ENCODE data around the gene HYOU1.
"Not testable (repeated sequence)": the region's sequence is repeated elsewhere in the genome, so short reads cannot be mapped to it uniquely, and the experiment has no call there.

Gene HYOU1

DNA sequence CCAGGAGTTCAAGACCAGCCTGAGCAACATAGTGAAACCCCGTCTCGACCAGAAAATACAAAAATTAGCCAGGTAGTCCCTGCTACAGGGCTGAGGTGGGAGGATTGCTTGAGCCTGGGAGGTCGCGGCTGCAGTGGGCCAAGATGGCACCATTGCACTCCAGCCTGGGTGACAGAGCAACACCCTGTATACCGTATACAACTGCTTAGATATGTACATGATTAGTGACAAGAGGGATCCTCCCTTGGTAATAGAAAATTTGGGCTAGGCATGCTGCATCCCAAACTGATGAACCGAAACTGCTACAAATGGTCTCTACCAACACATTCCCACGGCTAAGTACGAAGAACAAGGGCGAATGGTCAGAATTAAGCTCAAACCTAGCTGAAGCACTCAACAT is 14.1 kb downstream of the HYOU1 start:
- DNase-seq, result peak; percentile 4

DNA sequence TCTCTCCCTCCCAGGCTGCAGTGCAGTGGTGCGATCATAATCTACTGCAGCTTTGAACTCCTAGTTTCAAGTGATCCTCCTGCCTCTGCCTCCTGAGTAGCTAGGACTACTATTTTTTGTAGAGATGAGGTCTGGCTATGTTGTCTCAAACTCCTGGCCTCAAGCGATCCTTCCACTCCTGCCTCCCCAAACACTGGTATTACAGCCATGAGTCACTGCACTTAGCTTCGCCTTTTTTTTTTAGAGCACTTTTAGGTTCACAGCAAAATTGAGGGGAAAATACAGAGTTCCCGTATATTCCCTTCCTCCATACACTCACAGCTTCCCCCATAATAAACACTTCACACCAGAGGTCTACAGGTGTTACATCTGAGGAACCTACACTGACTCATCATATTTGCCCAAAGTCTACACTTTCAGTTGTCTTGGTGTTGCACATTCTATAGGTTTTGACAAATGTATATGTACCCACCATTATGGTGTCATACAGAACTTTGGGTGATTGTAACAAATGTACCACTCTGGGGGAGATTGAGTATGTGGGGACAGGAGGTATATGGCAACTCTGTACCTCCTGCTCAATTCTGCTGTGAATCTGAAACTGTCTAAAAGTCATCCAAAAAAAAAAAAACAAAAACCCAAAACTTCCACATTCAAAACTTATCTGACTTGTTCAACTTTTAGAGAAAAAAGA is 15.0 kb downstream of the HYOU1 start:
- no peak for DNase-seq

DNA sequence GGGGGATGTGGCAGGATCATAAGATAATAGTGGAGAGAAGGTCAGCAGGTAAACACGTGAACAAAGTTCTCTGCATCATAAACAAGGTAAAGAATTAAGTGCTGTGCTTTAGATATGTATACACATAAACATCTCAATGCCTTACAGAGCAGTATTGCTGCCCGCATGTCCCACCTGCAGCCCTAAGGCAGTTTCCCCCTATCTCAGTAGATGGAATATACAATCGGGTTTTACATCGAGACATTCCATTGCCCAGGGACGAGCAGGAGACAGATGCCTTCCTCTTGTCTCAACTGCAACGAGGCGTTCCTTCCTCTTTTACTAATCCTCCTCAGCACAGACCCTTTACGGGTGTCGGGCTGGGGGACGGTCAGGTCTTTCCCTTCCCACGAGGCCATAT is 17.5 kb downstream of the HYOU1 start:
- not testable (repeated sequence) for DNase-seq

DNA sequence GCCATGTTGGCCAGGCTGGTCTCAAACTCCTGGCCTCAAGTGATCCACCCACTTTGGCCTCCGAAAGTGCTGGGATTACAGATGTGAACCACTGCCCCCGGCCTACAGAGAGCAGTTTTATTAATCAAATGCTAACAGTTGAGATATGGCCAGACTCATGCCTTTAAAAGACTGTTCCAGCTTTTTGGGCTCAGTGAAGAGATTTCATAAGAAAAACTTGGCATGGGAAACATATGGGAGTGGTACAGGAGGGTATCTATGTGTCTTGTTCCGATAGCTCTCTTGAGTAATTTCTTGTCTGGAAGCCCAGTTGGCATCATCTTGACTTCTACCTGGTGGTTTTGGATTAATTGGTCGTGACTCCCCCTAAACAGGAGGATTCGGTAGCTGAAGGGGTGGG is 18.1 kb downstream of the HYOU1 start:
- no peak for DNase-seq

DNA sequence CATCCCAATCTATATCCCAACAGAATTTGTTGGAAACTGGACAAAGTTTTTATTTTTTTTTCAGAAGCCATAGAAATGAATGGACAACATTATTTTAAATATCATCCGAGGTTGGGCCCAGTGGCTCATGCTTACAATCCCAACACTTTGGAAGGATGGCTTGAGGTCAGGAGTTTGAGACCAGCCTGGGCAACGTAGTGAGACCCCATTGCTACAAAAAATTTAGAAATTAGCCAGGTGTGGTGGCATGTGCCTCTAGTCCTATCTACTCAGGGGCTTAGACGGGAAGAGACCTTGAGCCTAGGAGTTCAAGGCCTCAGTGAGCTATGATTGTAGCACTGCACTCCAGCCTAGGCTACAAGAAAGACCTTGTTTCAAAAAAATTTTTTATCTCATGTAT is 22.2 kb downstream of the HYOU1 start:
- DNase-seq, result no peak

DNA sequence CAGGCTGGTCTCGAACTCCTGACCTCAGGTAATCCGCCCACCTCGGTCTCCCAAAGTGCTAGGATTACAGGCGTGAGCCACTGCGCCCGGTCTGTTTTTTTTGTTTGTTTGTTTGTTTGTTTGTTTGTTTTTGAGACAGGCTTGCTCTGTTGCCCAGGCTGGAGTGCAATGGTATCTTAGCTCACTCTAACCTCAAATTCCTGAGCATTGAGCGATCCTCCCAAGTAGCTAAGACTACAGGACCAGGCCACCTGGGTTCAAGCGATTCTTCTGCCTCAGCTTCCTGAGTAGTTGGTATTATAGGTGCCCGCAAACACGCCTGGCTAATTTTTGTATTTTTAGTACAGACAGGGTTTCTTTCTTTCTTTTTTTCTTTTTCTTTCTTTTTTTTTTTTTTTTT is 23.6 kb downstream of the HYOU1 start:
- DNase-seq, result not testable (repeated sequence)

DNA sequence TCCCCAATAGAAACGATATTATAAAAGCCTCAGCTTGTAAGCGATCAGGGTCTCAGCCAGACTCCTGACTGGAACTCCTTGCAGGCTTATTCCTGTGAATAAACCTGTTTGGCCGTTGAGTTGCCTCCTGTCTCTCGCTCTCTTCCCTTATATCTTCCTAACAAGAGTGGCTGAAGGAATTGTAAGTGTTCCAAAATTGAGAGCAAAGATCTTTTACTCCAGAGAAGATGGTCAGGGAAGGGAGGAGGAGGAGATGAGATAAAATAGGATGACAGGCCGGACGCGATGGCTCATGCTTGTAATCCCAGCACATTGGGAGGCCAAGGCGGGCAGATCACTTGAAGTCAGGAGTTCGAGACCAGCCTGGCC is 25.1 kb downstream of the HYOU1 start:
- no peak for DNase-seq

DNA sequence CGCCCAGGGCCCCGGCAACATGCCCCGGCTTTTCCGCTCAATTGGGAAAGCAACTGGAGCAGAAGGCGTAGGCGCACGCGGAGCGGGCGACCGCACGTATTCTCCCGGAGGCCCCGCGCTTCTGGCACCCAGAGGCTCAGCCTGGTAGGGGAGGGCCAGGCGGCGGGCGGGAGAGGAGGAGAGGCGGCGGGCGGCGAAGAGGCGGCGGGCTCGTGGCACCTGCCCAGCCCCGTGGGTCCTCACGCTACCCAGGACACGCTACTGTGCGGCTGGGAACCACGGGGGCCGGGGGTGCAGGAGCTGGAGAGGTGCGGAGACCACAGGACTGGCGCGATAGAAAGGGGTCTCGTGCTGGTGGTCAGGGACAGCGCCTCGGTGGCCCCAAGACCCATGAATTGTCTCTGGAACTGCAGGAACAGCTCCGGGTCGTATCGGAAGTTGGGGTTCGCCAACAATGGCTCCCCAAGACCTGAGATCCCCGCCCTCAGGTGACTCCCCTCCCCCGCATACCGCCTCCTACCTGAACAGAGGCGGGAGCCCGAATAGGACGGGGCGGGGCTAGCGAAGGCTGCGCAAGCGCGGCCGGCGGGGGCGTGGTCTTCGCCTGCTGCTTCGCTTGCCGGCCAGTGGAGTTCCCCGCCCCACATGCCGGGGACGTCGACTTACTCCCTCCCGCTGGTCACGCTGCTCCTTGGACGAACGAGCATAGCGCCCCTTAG is 26.5 kb downstream of the HYOU1 start, which contains the start of gene SLC37A4:
TSS of gene SLC37A4 (minus strand) at position 549 of the 719 bp plus-strand sequence.
- peak; percentile 96 for DNase-seq

DNA sequence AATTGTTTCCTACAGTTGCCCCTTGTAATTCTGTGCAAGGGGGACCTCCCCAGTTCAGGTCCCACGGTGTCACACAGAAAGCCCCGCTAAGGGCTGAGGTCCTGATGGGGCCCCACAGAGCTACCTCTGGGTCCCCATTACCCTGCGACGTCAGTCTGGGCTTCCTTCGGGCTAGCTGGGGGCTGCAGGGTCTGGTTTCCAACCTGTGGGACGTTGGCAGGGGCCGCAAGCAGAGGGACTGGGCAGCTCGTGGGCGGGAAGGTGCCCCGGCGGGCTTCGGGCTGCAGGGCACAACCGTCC is 27.0 kb downstream of the HYOU1 start:
- DNase-seq, result no peak

DNA sequence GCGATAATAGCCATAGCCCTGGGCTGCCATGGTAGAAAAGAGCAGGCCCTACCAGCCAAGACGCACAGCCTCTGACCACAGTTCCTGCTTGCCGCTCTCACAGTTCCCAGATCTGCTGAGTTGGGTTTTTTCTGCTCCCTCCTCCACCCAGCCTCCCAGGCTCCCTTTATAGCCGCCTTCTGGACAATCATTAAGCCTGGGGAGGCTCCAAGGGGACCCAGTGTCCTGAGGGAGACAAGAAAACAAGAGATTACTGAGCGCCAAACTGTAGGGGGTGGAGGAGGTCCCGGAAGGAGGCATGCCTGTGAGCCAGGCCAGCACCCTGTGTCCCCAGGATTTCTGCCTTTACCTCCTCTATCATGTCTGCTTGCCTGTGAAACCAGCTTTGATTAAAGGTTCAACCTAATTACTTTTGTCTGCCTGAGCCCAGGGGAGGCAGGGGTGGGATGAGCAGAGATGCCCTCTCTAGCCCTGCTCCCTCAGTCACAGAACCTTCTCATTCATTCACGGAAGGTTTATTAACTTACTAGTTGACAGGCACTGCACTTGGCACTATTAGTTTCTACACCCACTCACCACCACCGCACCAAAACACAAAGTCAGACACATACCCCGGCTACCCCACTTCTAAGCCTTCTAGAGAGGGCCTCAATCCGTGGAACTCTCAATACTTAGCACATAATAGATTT is 27.5 kb downstream of the HYOU1 start:
- peak; percentile 18 for DNase-seq

DNA sequence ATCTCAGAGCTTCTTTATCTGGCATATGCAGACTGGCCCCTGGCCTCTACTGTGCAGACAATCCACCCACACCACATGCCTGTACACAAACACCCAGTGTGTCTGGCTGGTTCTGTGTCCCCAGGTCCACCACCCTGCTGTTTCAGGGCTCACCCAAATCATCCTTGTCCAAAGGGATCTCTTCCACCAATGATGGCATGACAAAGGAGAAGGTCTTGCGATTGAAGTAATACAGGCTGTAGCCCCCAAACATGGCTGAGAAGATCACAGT is 28.0 kb downstream of the HYOU1 start:
- DNase-seq, result peak; percentile 5

DNA sequence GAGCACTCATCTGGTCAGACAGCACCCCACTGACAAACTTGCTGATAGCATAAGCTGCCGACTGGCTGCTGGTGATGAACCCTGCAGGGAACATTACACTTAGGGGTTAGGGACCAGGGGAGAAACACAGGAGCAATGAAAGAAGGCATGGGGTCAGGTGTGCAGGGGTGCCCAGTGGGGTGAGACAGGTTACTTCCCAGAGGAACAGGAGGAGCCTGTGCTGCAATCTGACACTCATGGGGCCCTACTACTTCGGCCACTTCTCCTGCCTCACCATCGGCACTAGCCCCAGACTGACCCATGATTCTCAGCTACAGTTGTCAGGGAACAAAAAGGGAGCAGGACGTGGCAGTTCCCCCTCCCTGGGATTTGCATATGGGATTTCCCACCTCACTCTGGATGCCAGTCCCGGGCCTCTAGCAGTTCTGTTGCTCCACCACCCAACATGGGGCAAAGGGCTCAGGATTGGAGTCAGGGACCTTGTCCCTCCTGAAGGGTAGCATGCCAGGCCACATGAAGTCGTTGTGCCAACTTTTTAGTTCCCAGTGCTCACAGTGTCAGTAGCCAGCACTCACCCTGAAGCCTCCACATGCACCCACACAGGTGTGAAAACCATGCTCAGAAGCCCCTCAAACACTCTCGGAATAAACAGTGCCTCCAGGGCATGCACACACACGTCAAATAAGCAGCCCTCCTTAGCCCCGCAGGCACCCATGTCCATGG is 28.5 kb downstream of the HYOU1 start:
- peak; percentile 8 for DNase-seq

DNA sequence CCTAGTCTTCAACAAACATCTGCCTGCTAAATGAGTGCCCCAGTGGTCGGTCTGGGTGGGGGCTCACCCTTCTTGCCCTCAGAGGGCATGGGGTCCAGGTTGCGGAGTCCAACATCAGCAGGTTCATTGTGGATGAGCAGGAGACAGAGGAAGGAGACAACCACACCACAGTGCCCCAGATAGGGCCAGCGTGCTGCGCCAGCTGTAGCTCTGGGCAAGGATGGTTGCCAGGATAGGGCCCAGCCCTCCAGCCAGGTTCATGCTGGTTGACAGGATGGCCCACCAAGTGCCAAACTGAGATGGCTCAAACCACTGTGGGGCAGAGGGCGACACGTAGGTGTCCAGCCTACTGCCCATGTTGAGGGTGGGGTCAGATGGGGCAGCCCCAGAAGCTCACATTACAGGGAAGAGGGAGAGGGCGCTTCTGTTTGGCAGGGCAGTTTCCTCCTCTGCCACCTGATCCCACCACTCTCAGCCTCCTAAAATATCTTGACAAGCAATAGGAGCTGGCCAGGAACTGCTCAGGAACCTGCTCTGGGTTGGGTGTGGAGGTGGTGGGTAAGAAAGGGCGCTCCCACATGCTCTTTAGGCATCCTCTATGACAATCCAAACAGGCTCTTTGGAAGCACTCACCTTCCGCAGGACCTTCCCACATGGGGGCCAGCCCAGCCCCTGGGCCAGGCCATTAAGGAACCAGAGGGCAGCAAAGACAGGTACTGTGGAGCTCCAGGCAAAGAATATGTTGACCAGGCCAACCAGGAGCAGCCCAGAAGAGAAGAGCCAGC is 29.3 kb downstream of the HYOU1 start:
- DNase-seq, result peak; percentile 7

DNA sequence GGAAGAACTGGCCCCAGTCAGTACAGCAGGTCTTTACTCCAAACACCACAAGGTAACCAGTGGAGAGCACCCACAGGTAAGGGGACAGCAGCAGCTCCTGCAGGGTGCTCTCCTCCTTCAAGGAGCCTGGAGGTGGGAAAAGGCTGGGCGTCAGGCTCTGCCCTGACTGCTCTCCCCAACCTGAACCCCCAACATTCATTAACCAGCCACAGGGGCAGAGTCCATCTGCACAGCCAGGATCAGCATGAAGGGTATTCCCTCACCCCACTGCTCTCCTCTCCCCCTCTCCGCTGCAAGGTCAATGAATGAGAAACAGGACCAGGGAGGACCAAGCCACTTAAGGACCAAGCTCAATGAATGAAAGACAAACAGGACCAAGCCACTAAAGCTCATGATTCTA is 30.0 kb downstream of the HYOU1 start:
- DNase-seq, result peak; percentile 11

DNA sequence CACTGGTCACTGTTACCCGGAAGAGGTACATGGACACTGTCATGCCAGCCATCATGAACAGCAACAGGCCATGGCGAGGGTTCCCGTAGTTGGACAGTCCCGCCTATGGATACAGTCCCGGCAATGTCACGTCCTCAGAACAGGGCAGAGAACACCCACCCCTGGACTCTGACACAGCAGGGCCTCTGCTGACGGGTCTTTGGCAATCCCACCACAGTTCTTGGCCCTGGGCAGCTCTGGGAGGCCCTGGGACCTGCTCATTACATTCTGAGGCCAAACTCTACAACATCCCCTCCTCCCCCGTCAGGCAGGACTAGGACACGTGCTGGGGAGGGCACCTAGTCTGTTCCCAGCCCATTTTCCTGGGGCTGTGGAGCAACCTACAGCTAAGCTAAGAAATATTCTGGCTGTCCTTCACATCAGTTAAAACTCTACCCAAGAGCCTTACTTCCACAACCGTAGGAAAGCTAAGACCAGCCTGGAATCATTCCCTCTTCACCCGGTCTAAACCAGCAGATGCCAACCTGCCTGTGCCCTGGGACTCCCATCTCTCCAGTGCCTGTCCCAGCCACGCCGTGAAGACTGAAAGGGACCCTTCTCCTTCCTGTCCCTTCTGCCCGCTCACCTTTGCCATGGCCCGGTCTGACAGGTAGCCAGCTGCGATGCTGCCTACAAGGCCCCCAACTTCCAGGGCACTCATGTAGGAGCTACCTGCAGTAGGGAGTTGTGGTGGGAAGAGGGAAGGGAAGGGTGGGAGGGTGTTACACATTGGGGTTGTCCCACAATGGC is 30.8 kb downstream of the HYOU1 start:
- peak; percentile 13 for DNase-seq

DNA sequence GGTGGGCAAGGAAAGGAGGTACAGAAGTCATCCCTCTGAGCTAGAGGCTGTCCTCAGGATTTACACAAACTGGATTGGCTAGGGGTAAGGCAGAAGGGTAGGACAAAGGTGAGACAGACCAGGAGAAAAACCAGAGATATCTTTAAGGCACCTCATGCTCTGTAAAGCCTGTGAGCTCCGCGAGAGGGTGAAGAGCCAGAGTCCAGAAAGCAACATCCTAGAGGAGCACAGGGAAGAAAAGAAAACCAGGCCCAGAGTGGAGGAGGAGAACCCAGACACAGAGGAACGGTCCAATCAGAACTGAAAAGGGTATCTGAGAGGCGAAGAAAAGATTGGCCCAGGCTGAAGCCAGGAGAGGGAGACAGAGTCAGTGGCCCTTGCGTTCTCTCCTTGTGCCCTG is 31.5 kb downstream of the HYOU1 start:
- peak; percentile 15 for DNase-seq

DNA sequence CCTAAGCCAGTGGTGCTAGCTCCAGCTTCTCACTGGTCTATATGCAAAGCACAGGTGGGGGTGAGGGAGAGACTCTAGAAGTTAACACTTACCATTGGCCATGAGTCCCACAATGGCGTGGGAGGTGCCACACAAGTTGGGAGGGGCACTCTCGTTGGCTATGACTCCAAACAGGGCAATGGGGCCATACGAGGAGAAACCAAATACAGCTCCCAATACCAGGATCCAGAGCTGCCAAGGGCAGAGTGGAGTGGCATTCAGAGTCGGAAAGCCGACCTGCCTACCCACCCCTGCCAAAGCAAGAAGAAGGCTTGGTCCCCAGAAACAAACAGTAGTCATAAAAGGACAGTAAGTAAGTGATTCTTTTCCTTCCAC is 31.9 kb downstream of the HYOU1 start:
- peak; percentile 15 for DNase-seq

DNA sequence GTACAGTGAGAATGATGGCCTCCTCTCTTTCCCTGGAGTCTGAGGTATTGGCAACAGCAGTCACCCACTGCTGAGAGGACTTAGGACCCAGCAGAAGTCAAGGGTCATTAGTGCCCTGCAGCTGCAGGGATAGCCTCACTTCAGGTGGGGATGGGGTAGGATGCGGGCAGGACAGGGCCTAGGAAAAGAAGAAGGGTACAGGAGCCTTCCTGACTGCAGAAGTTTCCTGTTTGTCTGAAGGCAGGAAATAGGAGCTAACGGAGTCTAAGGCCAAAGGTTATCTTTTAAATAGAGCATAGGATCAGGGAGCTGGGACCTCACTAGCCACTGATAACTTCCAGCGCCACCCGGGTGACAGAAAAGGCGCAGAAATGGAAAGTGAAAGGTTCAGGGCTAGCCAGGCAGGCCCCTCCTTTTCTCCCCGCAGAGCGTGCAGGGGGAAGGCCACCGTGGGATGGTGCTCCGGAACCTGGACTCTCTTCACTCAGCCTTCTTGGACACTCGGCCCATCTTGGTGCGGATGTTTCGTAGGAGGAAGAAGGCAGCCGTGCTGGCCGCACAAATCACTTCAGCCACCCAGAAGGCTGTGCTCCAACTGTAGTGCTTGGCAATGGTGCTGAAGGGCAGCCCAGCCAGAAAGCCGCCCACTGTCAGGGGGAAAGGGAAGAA is 32.4 kb downstream of the HYOU1 start:
- DNase-seq, result peak; percentile 13

DNA sequence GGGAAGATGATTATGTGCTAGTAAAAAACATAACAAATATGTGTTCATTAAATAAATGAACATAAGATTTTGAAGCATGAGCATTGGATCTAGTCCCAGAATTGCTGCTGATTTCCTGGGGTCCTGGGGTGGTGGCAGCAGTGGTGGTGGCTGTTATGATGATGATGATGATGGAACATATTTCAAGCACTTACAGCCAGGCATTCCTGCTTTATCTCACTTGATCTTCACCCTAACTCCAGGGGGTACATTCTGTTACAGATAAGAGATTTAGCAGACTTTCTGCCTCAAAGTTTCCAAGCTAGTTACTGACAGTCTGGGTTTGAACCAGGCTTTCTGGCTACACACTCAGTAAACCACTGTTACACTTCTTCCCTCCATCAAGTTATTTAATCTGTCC is 33.3 kb downstream of the HYOU1 start:
- peak; percentile 14 for DNase-seq

DNA sequence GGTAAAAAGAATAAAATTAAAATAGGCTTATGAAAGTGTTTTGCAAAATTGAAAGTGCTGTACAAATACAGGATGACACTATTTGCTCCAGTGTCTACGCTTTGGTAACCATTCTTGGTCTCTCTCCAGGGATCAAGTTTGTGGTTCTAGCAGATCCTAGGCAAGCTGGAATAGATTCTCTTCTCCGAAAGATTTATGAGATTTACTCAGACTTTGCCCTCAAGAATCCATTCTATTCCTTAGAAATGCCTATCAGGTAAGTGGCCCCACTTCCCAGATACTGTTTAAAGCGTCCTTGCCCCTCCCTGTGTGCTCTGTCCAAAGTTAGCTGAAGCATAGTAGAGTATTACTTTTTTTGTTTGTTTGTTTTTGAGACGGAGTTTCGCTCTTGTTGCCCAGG is 35.4 kb downstream of the HYOU1 start:
- DNase-seq, result no peak

DNA sequence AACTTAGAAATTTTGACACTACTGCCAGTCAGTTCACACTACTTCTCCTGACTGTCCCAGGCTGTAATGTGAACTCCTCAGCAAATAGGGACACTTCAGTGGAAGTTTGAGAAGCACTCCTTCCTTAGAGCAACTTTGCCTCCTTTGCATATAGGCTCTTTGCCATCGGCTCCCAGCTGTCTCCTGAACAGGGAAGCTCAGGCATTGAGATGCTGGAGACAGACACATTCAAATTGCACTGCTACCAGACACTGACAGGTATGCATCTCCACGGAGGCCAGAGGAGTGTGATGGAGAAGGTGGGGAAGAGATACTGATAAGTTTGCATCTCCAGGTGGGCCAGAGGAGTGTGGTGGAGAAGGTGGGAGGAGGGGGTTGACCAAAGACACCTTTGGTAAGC is 37.0 kb downstream of the HYOU1 start:
- no peak for DNase-seq
